Spleen (tissue), 11 donors: Measurements from ENCODE around the gene TP73. TPM values are rescaled to one million over a fixed set of nuclear protein-coding genes. Genes with fewer than 3 reads are reported as not detected.

ENCODE experiments used
- DNase-seq: peaks from one replicate; pipeline ENCODE4 v3.0.0-alpha.2; 2020
- H3K27ac ChIP-seq, 8 donors: fragments of 200-600 bp; sonication (generic) in 7 of 8; 1 replicate in 4 of 8; 2 replicates in 4 of 8; pipeline versions ENCODE4 v1.5.0 to v1.8.0; 2016 to 2021; ENCODE audit warnings: inconsistent platforms in 4 of 8, mild to moderate bottlenecking in 4 of 8, moderate library complexity in 1 of 8
- H3K27me3 ChIP-seq, 7 donors: fragments of 200-600 bp; sonication (generic) in 6 of 7; replicated peaks in 1 of 7; 1 replicate in 4 of 7; 2 replicates in 3 of 7; pipeline versions ENCODE4 v1.5.0 to v1.8.0; 2016 to 2021; ENCODE audit warnings: inconsistent platforms in 3 of 7, mild to moderate bottlenecking in 1 of 7
- H3K36me3 ChIP-seq, 6 donors: fragments of 200-600 bp; sonication (generic) in 5 of 6; 1 replicate in 4 of 6; 2 replicates in 2 of 6; pipeline versions ENCODE4 v1.5.0 to v1.8.0; 2016 to 2021; ENCODE audit warnings: inconsistent platforms in 2 of 6
- H3K4me1 ChIP-seq, 6 donors: fragments of 200-600 bp; sonication (generic) in 5 of 6; 1 replicate in 3 of 6; 2 replicates in 3 of 6; pipeline versions ENCODE4 v1.5.0 to v1.8.0; 2016 to 2021; ENCODE audit warnings: inconsistent platforms in 3 of 6
- H3K4me3 ChIP-seq, 8 donors: fragments of 200-600 bp; sonication (generic) in 7 of 8; 1 replicate in 4 of 8; 2 replicates in 4 of 8; pipeline versions ENCODE4 v1.5.0 to v1.8.0; 2016 to 2021; ENCODE audit warnings: inconsistent platforms in 4 of 8, mild to moderate bottlenecking in 4 of 8, moderate library complexity in 2 of 8
- H3K9me3 ChIP-seq, 8 donors: fragments of 200-600 bp; sonication (generic) in 7 of 8; 1 replicate in 4 of 8; 2 replicates in 4 of 8; pipeline versions ENCODE4 v1.5.0 to v1.8.0; 2016 to 2021; ENCODE audit warnings: inconsistent platforms in 4 of 8
- CTCF ChIP-seq, 11 experiments: fragments of 200-600 bp in 7 of 11; fragments of 450-650 bp in 4 of 11; sonication (generic) in 4 of 11; IDR thresholded peaks in 8 of 11; conservative IDR thresholded peaks in 3 of 11; 1 replicate in 7 of 11; 2 replicates in 4 of 11; pipeline versions ENCODE4 v1.4.0 to v1.8.0; 2016 to 2021; ENCODE audit warnings: antibody characterized with exemption in 11 of 11, inconsistent platforms in 4 of 11, mild to moderate bottlenecking in 1 of 11
- POLR2A ChIP-seq, 3 donors: fragments of 450-650 bp; IDR thresholded peaks; one replicate each; pipeline ENCODE4 v1.5.1; 2017; ENCODE audit warnings: antibody characterized with exemption in 3 of 3, mild to moderate bottlenecking in 1 of 3
- POLR2AphosphoS5 ChIP-seq, 3 donors: sonication (generic); formaldehyde crosslinking; IDR thresholded peaks; one replicate each; pipeline ENCODE4 v1.5.1; 2017; ENCODE audit warnings: antibody characterized with exemption in 3 of 3
- WGBS, 5 donors: extraction: QIAGEN DNeasy Blood & Tissue Kit in 3 of 5; methylation state at CpG; one replicate each; pipeline versions ENCODE4 v1.1.5 to v1.1.7; 2013 to 2018; 5-methylcytosine and 5-hydroxymethylcytosine counted together
- intact Hi-C: fragments of 100-400 bp; cut with DNase I; formaldehyde crosslinking; loops from one replicate; pipeline ENCODE4 v1.15.0; 2023; ENCODE audit warnings: low total_unique reads
- polyA plus RNA-seq, 3 donors: library from polyadenylated mRNA; stranded (reverse); fragments of 200-250 nt; gene quantifications; one replicate each; pipeline ENCODE4 v1.2.1, GENCODE V29; 2013
- total RNA-seq, 7 donors: library from RNA; depleted of rRNA in 3 of 7; stranded (reverse); fragments of >200 nt in 3 of 7; fragmentation: NEBNext Ultra II Directional in 4 of 7; extraction: Animal tissue kit (Norgen Biotek cat#: 25700) in 4 of 7; gene quantifications; one replicate each; pipeline versions ENCODE4 v1.1.0 to v1.2.1, GENCODE V29; 2016 to 2021
- donor health status: healthy with polysubstance abuse.
- donor health status: DM: no; HTN: no; CAD: no; lungs with moderate emphysema.
- donor health status: DM: no; HTN: no; CAD: no.
- donor health status: Bipolar disorder and iron deficiency.
- donor health status: healthy.
- donor health status: DM: no; HTN: no; CAD: no.
- donor health status: DM: yes; HTN: yes; CAD: no.

Gene TP73
- total and polyA plus RNA-seq, 10 donors: 0.11 to 4.3 (median 0.96) TPM

DNA sequence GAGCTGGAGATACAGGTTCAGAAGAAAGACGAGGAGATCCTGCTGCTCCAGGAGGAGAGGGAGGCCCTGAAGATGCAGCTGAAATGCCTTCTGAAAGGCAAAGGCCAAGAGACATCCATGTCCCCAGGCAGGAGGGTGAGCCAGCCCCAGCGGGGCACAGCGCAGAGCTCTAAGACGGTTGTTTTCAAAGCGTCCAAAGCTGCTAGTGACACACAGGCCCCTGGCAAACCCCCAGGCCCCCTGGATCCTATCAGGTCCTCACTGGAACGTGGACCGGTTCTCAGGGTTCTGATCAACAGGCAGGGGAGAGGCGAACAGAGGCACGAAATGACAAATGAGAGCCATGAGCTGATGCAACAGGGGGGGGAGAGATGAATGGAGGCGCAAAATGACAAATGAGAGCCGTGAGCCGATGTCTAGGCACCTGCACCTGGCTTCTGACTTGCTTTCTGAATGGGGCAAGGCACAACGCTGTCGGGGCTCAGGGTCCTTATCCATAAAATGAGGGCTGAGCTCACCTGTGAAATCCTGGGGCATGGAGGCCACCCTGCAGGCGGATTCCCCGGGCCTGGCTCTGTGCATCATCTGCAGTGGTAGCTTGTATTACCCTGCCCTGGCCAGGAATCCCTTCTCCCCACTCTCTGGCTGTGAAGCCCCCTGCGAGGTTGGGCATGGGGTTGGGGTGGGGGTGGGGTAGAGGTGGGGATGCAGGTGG, 109.1 kb downstream of the TP73 start:
- H3K27me3 ChIP-seq: peaks cover 0 to 62% (median 10%) of the 10 kb centered on the region in 7 donors
- TF ChIP-seq CTCF (IDR thresholded peaks at IDR 0.05 in 8 of 11, conservative IDR thresholded peaks at IDR 0.05 in 3 of 11): no peak
- no peak for TF ChIP-seq POLR2A (IDR thresholded peaks at IDR 0.05)
- no peak for TF ChIP-seq POLR2AphosphoS5 (IDR thresholded peaks at IDR 0.05)

DNA sequence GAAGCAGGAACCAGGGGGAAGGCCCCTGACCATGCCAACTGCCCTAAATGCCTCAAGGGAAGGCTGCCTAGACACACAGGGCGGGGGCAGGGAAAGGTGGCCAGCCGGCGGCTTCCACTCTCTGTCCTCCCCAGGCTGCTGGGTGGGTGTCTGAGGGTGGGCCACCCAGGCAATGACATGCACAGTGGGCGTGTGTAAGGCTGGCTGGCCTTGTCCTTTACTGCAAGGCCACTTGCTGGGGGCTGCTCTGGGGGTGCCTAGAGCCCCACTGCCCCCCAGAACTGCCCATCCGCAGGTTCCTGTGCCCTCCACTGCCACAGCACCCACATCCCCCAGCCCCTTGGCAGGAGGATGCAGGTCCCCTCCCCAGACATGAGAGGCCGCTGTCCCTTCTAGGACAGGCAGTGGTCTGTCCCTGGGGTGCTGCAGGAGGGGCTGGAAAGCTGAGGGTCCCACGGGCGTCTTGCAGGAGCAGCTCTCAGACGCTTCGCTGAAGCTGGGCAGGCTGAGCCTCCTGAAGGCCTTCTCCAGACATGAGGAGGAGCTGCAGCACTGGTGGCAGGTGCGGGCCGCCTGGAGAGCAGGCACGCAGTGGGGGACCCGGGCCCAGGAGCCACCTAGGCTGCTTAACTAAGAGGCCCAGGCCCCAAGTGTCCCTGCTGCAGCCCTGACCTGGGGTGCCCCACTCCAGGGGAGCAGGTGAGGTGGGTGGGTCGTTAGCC, 110.0 kb downstream of the TP73 start:
- Histone ChIP-seq H3K4me1 (no peaks in the 10 kb centered on the region), H3K9me3 (peaks cover 0 to 11% (median 2%) of the 10 kb centered on the region in 8 donors), H3K27ac (no peak overlapping the region), H3K4me3 (no peak overlapping the region), H3K27me3 (peaks cover 0 to 60% (median 4%) of the 10 kb centered on the region in 7 donors), H3K36me3 (no peaks in the 10 kb centered on the region)
- 76 to 86% (median 78%) methylated on average over 6 to 15 of the region's 15 CpGs for WGBS, 5 donors
- TF ChIP-seq CTCF (IDR thresholded peaks at IDR 0.05 in 8 of 11, conservative IDR thresholded peaks at IDR 0.05 in 3 of 11): no peak
- TF ChIP-seq POLR2A (IDR thresholded peaks at IDR 0.05): no peak
- no peak for TF ChIP-seq POLR2AphosphoS5 (IDR thresholded peaks at IDR 0.05)
- DNase-seq: no peak
- intact Hi-C loops: no loop called here

More for the DNA sequence above, 109.1 kb downstream of the TP73 start:
- DNase-seq: no peak
- H3K36me3 ChIP-seq: no peaks in the 10 kb centered on the region
- H3K4me1 ChIP-seq: no peaks in the 10 kb centered on the region
- H3K4me3 ChIP-seq: no peak overlapping the region
- intact Hi-C loops: no loop called here
- peaks cover 0 to 11% (median 2%) of the 10 kb centered on the region in 8 donors for H3K9me3 ChIP-seq
- 80 to 90% (median 86%) methylated on average over 17 of the region's 17 CpGs for WGBS, 5 donors
- H3K27ac ChIP-seq: no peak overlapping the region

GRCh38 chr1:3762873-3763228, 110.5 kb downstream of the TP73 start:
- peaks cover 0 to 11% (median 2%) of the 10 kb centered on the region in 8 donors for H3K9me3 ChIP-seq
- H3K36me3 ChIP-seq: no peaks in the 10 kb centered on the region
- no peak for DNase-seq
- intact Hi-C loops: no loop called here
- WGBS, 5 donors: 79 to 85% (median 83%) methylated on average over 7 to 12 of the region's 12 CpGs
- no peak for TF ChIP-seq POLR2A (IDR thresholded peaks at IDR 0.05)
- TF ChIP-seq POLR2AphosphoS5 (IDR thresholded peaks at IDR 0.05): no peak
- no peak for TF ChIP-seq CTCF (IDR thresholded peaks at IDR 0.05 in 8 of 11, conservative IDR thresholded peaks at IDR 0.05 in 3 of 11)
- H3K4me1 ChIP-seq: no peaks in the 10 kb centered on the region
- peaks cover 0 to 59% (median 4%) of the 10 kb centered on the region in 7 donors for H3K27me3 ChIP-seq
- no peak overlapping the region for H3K27ac ChIP-seq
- no peak overlapping the region for H3K4me3 ChIP-seq
